WTC11 (cell line): Measurements from ENCODE around the gene DNAJC18.

Experiments
- ATF6 ChIP-seq: sonication (generic); formaldehyde crosslinking; IDR thresholded peaks from 2 replicates; pipeline ENCODE4 v1.8.1; 2023; ENCODE audit warnings: mild to moderate bottlenecking, missing genetic modification reagents
- CREB1 ChIP-seq: sonication (generic); formaldehyde crosslinking; IDR thresholded peaks from 2 replicates; pipeline ENCODE4 v1.8.0; 2023; ENCODE audit warnings: mild to moderate bottlenecking, missing genetic modification reagents
- CTCF ChIP-seq: fragments of 200-600 bp; IDR thresholded peaks from 2 replicates; pipeline ENCODE4 v1.8.0; 2022; ENCODE audit warnings: antibody characterized with exemption
- FOXK1 ChIP-seq: sonication (generic); formaldehyde crosslinking; IDR thresholded peaks from 2 replicates; pipeline ENCODE4 v1.8.0; 2022; ENCODE audit warnings: mild to moderate bottlenecking, moderate library complexity, missing genetic modification reagents
- IRF2 ChIP-seq: sonication (generic); formaldehyde crosslinking; IDR thresholded peaks from 2 replicates; pipeline ENCODE4 v1.8.0; 2022; ENCODE audit warnings: low read depth, missing genetic modification reagents, borderline replicate concordance
- JUN ChIP-seq: sonication (generic); formaldehyde crosslinking; IDR thresholded peaks from 2 replicates; pipeline ENCODE4 v1.8.0; 2023; ENCODE audit warnings: mild to moderate bottlenecking, missing genetic modification reagents
- MYBL2 ChIP-seq: sonication (generic); formaldehyde crosslinking; IDR thresholded peaks from 2 replicates; pipeline ENCODE4 v1.8.1; 2023; ENCODE audit warnings: mild to moderate bottlenecking, moderate library complexity, missing genetic modification reagents
- OVOL2 ChIP-seq: fragments of 250-450 bp; sonication (Bioruptor Pico); IDR thresholded peaks from 2 replicates; pipeline ENCODE4 v1.9.0; 2021; ENCODE audit warnings: mild to moderate bottlenecking, borderline replicate concordance
- USF2 ChIP-seq: sonication (generic); formaldehyde crosslinking; IDR thresholded peaks from 2 replicates; pipeline ENCODE4 v1.8.1; 2023; ENCODE audit warnings: mild to moderate bottlenecking, missing genetic modification reagents, moderate library complexity
- ZBTB21 ChIP-seq: sonication (generic); formaldehyde crosslinking; IDR thresholded peaks from 2 replicates; pipeline ENCODE4 v1.8.1; 2023; ENCODE audit warnings: mild to moderate bottlenecking, missing genetic modification reagents, borderline replicate concordance
- ZNF512 ChIP-seq: sonication (generic); formaldehyde crosslinking; IDR thresholded peaks from 2 replicates; pipeline ENCODE4 v1.8.1; 2022; ENCODE audit warnings: missing genetic modification reagents, borderline replicate concordance

GRCh38 chr5:139457241-139457640, 17.9 kb upstream of the DNAJC18 start:
- TF ChIP-seq ZNF512 (CRISPR knock-in tag) (no peak), IRF2 (no peak), CTCF (no peak), USF2 (CRISPR knock-in tag) (no peak), OVOL2 (CRISPR knock-in tag) (no peak), FOXK1 (CRISPR knock-in tag) (no peak), ZBTB21 (CRISPR knock-in tag) (no peak), MYBL2 (CRISPR knock-in tag) (no peak), ATF6 (CRISPR knock-in tag) (no peak), JUN (no peak), CREB1 (CRISPR knock-in tag) (no peak)
